ENCODE measurements around the gene BTBD6.

The BTBD6 gene

DNA sequence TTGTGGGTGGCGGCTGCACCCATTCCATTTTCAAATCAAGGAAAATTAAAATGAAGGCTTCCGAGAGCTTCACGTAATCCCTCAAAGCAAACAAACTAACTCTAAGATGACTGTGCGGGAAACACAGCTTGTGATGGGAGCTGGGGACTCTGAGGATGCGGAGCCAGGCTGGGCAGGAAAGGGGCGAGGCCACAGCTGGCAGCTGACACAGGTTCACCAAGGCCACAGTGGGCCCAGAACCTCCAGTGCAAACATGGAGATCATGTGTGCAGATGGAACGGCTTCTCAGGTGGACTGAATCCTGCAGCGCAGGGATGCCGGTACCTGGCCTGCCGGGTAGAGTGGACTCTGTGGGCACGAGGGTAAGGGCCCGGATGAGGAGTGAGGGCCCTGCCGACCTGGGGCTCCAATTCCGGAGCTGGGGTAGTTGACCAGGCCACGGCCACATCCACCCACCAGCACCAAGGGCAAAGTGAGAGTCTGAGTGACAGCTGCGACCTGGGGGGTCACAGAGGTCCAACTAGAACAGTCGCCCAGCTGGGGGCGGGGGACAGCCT is 19.2 kb upstream of the BTBD6 start:
- no peak for DNase-seq (ENCODE audit: low read depth in 3 of 3)

GRCh38 chr14:105240811-105241576 is 7.3 kb upstream of the BTBD6 start:
- no peak for DNase-seq (ENCODE audit: low read depth in 3 of 3)

DNA sequence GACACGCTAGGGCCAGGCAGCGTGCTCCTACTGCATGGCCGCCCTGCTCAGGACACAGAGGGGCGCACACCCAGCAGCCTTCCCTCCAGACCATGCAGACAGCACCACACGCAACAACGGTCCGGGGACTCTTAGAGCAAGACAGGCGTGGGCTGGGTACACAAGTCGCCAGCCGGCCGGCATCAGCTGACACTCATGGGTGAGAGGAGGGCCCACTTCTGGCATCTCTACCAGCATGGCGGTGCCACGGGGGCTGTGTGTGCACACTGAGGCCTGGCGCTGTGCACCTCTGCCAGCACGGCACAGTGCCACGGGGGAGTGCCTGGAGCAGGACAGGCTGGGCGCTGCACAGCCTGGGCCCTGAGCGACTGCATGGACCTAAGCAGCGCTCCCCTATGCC is 6.7 kb upstream of the BTBD6 start:
- DNase-seq (ENCODE audit: low read depth in 3 of 3) = no peak

- no peak for DNase-seq (ENCODE audit: low read depth in 3 of 3)
These were observed 4.0 kb upstream of the BTBD6 start for GRCh38 chr14:105244334-105244733.

DNA sequence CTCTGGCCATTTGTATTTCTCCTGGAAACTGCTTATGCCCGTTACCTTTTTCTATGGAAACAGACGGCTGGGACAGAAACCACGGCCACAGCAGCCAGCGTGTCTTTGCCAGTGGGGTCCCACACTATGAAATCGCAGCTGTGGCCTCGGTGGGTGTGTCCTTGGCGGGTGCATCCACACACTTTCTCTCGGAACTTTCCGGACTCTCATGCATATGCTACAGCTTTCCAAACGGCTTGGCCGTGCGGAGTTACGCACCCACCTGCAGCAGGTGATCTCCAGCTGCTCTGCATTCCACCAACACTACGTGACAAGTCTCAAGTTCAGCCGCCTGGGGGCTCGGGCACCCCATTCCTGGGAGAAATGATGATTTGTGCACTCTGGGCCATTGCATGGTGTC is 1.3 kb upstream of the BTBD6 start:
- DNase-seq (ENCODE audit: low read depth in 3 of 3) = no peak

- DNase-seq (ENCODE audit: low read depth in 3 of 3) = no peak
These were observed 492 bp upstream of the BTBD6 start for GRCh38 chr14:105247715-105248367.

GRCh38 chr14:105249182-105250007 is 1.1 kb downstream of the BTBD6 start:
- DNase-seq (ENCODE audit: low read depth in 3 of 3) = no peak

DNA sequence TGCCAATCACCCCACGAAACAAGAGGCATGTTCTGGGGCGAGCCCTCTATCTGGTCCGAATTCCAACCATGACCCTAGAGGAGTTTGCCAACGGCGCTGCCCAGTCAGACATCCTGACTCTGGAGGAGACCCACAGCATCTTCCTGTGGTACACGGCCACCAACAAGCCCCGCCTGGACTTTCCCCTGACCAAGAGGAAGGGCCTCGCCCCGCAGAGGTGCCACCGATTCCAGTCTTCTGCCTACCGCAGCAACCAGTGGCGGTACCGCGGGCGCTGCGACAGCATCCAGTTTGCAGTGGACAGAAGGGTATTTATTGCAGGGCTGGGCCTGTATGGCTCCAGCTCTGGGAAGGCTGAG is 1.7 kb downstream of the BTBD6 start:
- no peak for DNase-seq (ENCODE audit: low read depth in 3 of 3)

DNA sequence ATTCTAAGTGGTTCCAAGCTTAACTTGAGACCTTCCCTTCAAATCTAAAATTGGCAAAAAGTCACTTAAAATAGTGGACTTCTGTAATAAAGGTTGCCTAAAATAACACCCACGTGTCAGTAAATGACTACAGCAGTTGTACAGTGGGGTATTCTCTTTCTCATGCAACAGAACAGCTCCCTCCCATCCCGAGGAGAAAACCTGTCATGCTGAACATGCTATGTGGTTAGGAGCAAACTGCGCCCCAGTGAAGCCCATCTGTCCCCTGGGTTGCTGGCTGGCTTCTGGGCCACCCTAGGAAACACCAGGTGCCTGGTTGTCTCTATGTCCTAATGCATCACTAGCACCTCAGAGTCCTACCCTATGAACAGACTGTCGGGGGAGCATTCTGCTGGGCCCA is 2.7 kb downstream of the BTBD6 start:
- no peak for DNase-seq (ENCODE audit: low read depth in 3 of 3)

GRCh38 chr14:105251920-105252319 is 3.6 kb downstream of the BTBD6 start:
- DNase-seq (ENCODE audit: low read depth in 3 of 3) = no peak

GRCh38 chr14:105252552-105253328 is 4.4 kb downstream of the BTBD6 start:
- no peak for DNase-seq (ENCODE audit: low read depth in 3 of 3)

DNA sequence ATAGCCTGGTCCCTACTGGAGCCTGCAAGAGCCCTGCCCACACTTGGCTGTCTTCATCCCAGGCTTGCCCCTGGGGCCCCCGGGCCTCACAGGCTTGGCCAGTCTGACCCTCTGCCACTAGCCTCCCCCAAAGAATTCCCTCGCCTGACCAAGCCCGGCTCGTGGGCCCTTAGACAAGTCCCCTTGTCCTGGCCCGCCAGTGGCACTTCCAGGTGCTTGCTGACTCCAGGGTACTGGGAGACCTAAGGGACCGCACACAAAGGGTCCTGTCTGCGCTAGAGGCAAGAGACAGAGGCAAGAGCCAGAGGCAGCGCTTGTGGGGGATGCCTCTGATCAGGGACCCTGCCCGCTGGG is 5.0 kb downstream of the BTBD6 start:
- no peak for DNase-seq (ENCODE audit: low read depth in 3 of 3)

GRCh38 chr14:105255021-105255507 is 6.7 kb downstream of the BTBD6 start:
- DNase-seq (ENCODE audit: low read depth in 3 of 3) = no peak

GRCh38 chr14:105256292-105256960 is 8.1 kb downstream of the BTBD6 start:
- DNase-seq (ENCODE audit: low read depth in 3 of 3) = no peak

- DNase-seq (ENCODE audit: low read depth in 3 of 3) = no peak
These were observed 9.1 kb downstream of the BTBD6 start for GRCh38 chr14:105257464-105257863.

DNA sequence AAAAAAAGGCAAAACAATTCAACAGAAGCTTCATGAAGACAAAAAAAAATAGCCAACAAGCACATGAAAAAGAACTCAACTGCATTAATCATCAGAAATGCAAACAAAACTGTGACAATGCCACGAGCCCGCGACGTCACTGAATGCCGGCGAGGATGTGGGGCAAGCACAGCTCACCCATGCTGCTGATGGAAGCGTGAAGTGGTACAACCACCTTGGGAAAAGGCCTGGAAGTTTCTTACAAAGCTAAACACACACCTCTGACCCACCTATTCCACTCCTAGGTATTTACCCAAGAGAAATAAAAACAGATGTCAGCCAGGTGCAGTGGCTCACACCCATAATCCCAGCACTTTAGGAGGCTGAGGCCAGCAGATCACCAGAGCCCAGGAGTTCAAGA is 10.5 kb downstream of the BTBD6 start:
- no peak for DNase-seq (ENCODE audit: low read depth in 3 of 3)

DNA sequence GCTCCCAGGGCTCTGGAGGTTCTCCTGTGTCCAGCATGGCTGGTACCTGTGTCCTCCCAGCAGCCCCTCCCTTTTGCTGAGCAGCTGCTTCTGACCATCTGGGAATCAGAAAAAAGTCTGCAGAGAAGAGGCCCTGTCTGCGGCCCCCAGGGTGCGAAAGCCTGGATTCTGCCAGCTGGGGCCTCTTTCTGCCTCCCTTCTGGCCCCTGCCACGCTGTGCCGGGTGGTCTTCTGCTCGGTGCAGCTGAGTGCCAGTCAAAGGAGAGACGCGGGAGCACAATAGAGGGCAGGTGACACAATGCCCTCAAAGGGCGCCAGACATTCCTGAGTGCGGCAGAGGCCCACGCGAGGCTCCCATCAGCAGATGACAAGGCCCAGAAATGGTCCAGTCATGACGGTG is 12.6 kb downstream of the BTBD6 start:
- DNase-seq (ENCODE audit: low read depth in 3 of 3) = no peak

DNA sequence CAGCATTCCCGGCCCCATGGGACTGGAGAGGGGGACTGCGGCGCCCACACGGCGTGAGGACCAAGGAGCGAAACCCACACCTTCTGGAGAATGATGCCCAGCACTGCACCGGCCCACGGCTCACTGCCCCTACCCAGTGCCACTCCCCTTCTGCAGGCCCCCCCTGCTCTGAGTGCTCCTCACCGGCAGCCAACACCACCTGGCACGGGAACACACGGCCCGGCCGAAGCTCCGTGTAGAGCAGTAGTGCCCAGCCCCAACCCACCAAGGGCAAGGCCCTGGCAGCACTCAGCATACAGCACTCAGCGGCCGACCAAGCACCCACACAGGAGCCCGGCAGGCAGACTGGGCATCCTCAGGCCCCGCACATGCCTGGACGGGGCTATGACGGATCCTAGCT is 13.4 kb downstream of the BTBD6 start:
- DNase-seq (ENCODE audit: low read depth in 3 of 3) = no peak

- no peak for DNase-seq (ENCODE audit: low read depth in 3 of 3)
These were observed 19.7 kb downstream of the BTBD6 start for GRCh38 chr14:105267820-105268548.

GRCh38 chr14:105268736-105269354 is 20.5 kb downstream of the BTBD6 start:
- DNase-seq (ENCODE audit: low read depth in 3 of 3) = no peak
